HepG2 (cell line): ENCODE measurements around the gene C12orf43. TPM values are rescaled to one million over a fixed set of nuclear protein-coding genes. Genes with fewer than 3 reads are reported as not detected.

Source experiments
- CCAR2 ChIP-seq: fragments of 200-400 bp; formaldehyde crosslinking; optimal IDR thresholded peaks from 2 replicates; pipeline ENCODE3; 2018; ENCODE audit warnings: low read depth, mild to moderate bottlenecking, low read length, moderate library complexity
- MED1 ChIP-seq: sonication (generic); formaldehyde crosslinking; IDR thresholded peaks from 2 replicates; pipeline ENCODE4 v1.4.0; 2020; ENCODE audit warnings: missing genetic modification reagents
- MIER2 ChIP-seq: IDR thresholded peaks from 2 replicates; pipeline ENCODE4 v1.6.1; 2016; ENCODE audit warnings: missing biosample characterization, missing genetic modification reagents
- NFKBIZ ChIP-seq: IDR thresholded peaks from 2 replicates; pipeline ENCODE4 v1.6.1; 2018; ENCODE audit warnings: missing genetic modification reagents, missing compliant biosample characterization
- RXRA ChIP-seq: sonication (generic); formaldehyde crosslinking; IDR thresholded peaks from 2 replicates; pipeline ENCODE4 v1.5.1; 2020; ENCODE audit warnings: missing genetic modification reagents
- SOX13 ChIP-seq, 3 experiments: fragments of 450-650 bp in 1 of 3; sonication (generic) in 1 of 3; formaldehyde crosslinking in 1 of 3; IDR thresholded peaks in 2 of 3; conservative IDR thresholded peaks in 1 of 3; 2 replicates each; pipeline versions ENCODE4 v1.5.0 to v1.6.1; 2016 to 2020; ENCODE audit warnings: antibody characterized with exemption in 1 of 3, mild to moderate bottlenecking in 1 of 3, missing compliant biosample characterization in 1 of 3, missing genetic modification reagents in 1 of 3, moderate library complexity in 1 of 3
- SRSF9 ChIP-seq: fragments of 200-400 bp; formaldehyde crosslinking; IDR thresholded peaks from 2 replicates; pipeline ENCODE4 v1.6.1; 2018; ENCODE audit warnings: borderline replicate concordance, mild to moderate bottlenecking, low read depth, low read length; ENCODE audit not compliant: insufficient read depth, poor library complexity, severe bottlenecking
- ZNF143 ChIP-seq: sonication (generic); formaldehyde crosslinking; IDR thresholded peaks from 2 replicates; pipeline ENCODE4 v1.4.0; 2020; ENCODE audit warnings: missing genetic modification reagents
- ZNF20 ChIP-seq: sonication (generic); formaldehyde crosslinking; IDR thresholded peaks from 2 replicates; pipeline ENCODE4 v1.4.0; 2020; ENCODE audit warnings: mild to moderate bottlenecking, moderate library complexity, missing genetic modification reagents
- ZNF292 ChIP-seq: sonication (generic); formaldehyde crosslinking; IDR thresholded peaks from 2 replicates; pipeline ENCODE4 v1.8.1; 2022; ENCODE audit warnings: mild to moderate bottlenecking, low read depth, missing genetic modification reagents, borderline replicate concordance
- ZNF512B ChIP-seq: sonication (generic); formaldehyde crosslinking; IDR thresholded peaks from 2 replicates; pipeline ENCODE4 v1.5.1; 2020; ENCODE audit warnings: missing genetic modification reagents, mild to moderate bottlenecking, borderline replicate concordance
- ZNF556 ChIP-seq: sonication (generic); formaldehyde crosslinking; IDR thresholded peaks from 2 replicates; pipeline ENCODE4 v1.4.0; 2020; ENCODE audit warnings: mild to moderate bottlenecking, missing genetic modification reagents, borderline replicate concordance
- ZNF629 ChIP-seq: sonication (generic); formaldehyde crosslinking; conservative IDR thresholded peaks from 2 replicates; pipeline ENCODE4 v1.5.0; 2020; ENCODE audit warnings: missing genetic modification reagents
- ZNF770 ChIP-seq: sonication (generic); formaldehyde crosslinking; IDR thresholded peaks from 2 replicates; pipeline ENCODE4 v1.5.0; 2020; ENCODE audit warnings: mild to moderate bottlenecking, missing genetic modification reagents
- ZSCAN20 ChIP-seq: sonication (generic); formaldehyde crosslinking; IDR thresholded peaks from 2 replicates; pipeline ENCODE4 v1.4.0; 2020; ENCODE audit warnings: missing genetic modification reagents, mild to moderate bottlenecking, borderline replicate concordance
- polyA plus RNA-seq, 8 experiments: library from polyadenylated mRNA; depleted of rRNA in 3 of 8; stranded (reverse) in 7 of 8; unstranded in 1 of 8; fragments of >200 nt; fragmentation: Illumina TruSeq in 4 of 8; extraction: Trizol in 4 of 8; gene quantifications; 2 replicates each; pipeline versions ENCODE4 v1.2.1 to v1.2.3, GENCODE V29; 2011 to 2016; ENCODE audit warnings: low read depth in 4 of 8, missing spikeins in 1 of 8, mixed read lengths in 1 of 8; ENCODE audit not compliant: insufficient read depth in 1 of 8
- total RNA-seq, 5 experiments: library from RNA; depleted of rRNA; stranded (reverse); fragments of >200 nt; fragmentation: Illumina TruSeq; extraction: Trizol; gene quantifications; 2 replicates each; pipeline ENCODE4 v1.2.3, GENCODE V29; 2016; ENCODE audit warnings: low read depth in 1 of 5
- TF ChIP-seq, protein P1 (sequence below): sonication (generic); formaldehyde crosslinking; IDR thresholded peaks from 2 replicates; pipeline ENCODE4 v1.8.1; 2023; ENCODE audit warnings: mild to moderate bottlenecking, missing genetic modification reagents, borderline replicate concordance
- TF ChIP-seq, protein P2 (sequence below): sonication (generic); formaldehyde crosslinking; conservative IDR thresholded peaks from 2 replicates; pipeline ENCODE4 v1.8.0; 2022; ENCODE audit warnings: mild to moderate bottlenecking, moderate library complexity, missing genetic modification reagents
- TF ChIP-seq, protein P3 (sequence below): sonication (generic); formaldehyde crosslinking; IDR thresholded peaks from 2 replicates; pipeline ENCODE4 v1.4.0; 2020; ENCODE audit warnings: missing genetic modification reagents

The C12orf43 gene
- total and polyA plus RNA-seq, 2 of the 13 experiments (the other 11 are each of a cell fraction or from before 2014, with no cell fraction given), result 7.9 to 11.1 TPM

GRCh38 chr12:120979862-120980696 is 36.2 kb downstream of the C12orf43 start (continued):
- peak; percentile 7; the same call in 1 of the 2 replicates for TF ChIP-seq ZNF629
- TF ChIP-seq MIER2 (CRISPR knock-in tag), result peak; percentile 94
- TF ChIP-seq SOX13 (IDR thresholded peaks at IDR 0.05), result peak; percentile 36; the same call in 1 of the 2 replicates
- TF ChIP-seq SOX13 (CRISPR knock-in tag; conservative IDR thresholded peaks at IDR 0.05 in 1 of 2, IDR thresholded peaks at IDR 0.05 in 1 of 2), result peak in 1 of 2 experiments; percentile 67; a peak in 1 of 4 replicates
- TF ChIP-seq, protein P1, sequence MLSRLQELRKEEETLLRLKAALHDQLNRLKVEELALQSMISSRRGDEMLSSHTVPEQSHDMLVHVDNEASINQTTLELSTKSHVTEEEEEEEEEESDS (CRISPR knock-in tag), result peak; percentile 67; the same call in 1 of the 2 replicates
- no peak; the same call in 1 of the 2 replicates for TF ChIP-seq ZNF556 (CRISPR knock-in tag)
- no peak for TF ChIP-seq SRSF9
- TF ChIP-seq ZNF292 (CRISPR knock-in tag), result 0 out of 2 replicates have a peak, but pooled peaks have one; percentile 9
- TF ChIP-seq RXRA, result peak; percentile 84
- peak; percentile 85 for TF ChIP-seq MED1 (CRISPR knock-in tag)
- TF ChIP-seq, protein P2, sequence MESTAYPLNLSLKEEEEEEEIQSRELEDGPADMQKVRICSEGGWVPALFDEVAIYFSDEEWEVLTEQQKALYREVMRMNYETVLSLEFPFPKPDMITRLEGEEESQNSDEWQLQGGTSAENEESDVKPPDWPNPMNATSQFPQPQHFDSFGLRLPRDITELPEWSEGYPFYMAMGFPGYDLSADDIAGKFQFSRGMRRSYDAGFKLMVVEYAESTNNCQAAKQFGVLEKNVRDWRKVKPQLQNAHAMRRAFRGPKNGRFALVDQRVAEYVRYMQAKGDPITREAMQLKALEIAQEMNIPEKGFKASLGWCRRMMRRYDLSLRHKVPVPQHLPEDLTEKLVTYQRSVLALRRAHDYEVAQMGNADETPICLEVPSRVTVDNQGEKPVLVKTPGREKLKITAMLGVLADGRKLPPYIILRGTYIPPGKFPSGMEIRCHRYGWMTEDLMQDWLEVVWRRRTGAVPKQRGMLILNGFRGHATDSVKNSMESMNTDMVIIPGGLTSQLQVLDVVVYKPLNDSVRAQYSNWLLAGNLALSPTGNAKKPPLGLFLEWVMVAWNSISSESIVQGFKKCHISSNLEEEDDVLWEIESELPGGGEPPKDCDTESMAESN (CRISPR knock-in tag), result peak; percentile 60; the same call in 1 of the 2 replicates
- no peak; the same call in 1 of the 2 replicates for TF ChIP-seq NFKBIZ
- TF ChIP-seq ZNF770, result no peak; the same call in none of the 2 replicates
- TF ChIP-seq CCAR2, result no peak
- no peak for TF ChIP-seq ZNF512B (CRISPR knock-in tag)
- TF ChIP-seq ZNF143, result peak; percentile 82
- TF ChIP-seq, protein P3, sequence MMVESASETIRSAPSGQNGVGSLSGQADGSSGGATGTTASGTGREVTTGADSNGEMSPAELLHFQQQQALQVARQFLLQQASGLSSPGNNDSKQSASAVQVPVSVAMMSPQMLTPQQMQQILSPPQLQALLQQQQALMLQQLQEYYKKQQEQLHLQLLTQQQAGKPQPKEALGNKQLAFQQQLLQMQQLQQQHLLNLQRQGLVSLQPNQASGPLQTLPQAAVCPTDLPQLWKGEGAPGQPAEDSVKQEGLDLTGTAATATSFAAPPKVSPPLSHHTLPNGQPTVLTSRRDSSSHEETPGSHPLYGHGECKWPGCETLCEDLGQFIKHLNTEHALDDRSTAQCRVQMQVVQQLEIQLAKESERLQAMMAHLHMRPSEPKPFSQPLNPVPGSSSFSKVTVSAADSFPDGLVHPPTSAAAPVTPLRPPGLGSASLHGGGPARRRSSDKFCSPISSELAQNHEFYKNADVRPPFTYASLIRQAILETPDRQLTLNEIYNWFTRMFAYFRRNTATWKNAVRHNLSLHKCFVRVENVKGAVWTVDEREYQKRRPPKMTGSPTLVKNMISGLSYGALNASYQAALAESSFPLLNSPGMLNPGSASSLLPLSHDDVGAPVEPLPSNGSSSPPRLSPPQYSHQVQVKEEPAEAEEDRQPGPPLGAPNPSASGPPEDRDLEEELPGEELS (CRISPR knock-in tag), result peak; percentile 63
- TF ChIP-seq ZSCAN20 (CRISPR knock-in tag), result 0 out of 2 replicates have a peak, but pooled peaks have one; percentile 41
- no peak for TF ChIP-seq ZNF20 (CRISPR knock-in tag)
